NOMO-1 (cell line): Measurements from ENCODE around the gene RRAGD.
"Not testable (repeated sequence)": the region's sequence is repeated elsewhere in the genome, so short reads cannot be mapped to it uniquely, and the experiment has no call there.

ENCODE experiments used
- DNase-seq, 2 experiments: peaks; one replicate each; lab custom pipeline; 2025; ENCODE audit not compliant: unreplicated experiment in 2 of 2; lab: John Stamatoyannopoulos, UW

Gene RRAGD

GRCh38 chr6:89411145-89412070 lies 665 bp downstream of the RRAGD start:
- peak; percentile 20 to 50 for DNase-seq

- peak in 1 of 2 experiments; percentile 39 for DNase-seq
Measured at GRCh38 chr6:89410788-89411144, 1.3 kb downstream of the RRAGD start.

- no peak for DNase-seq
Measured at GRCh38 chr6:89410231-89410761, 1.8 kb downstream of the RRAGD start.

GRCh38 chr6:89409461-89410035 lies 2.5 kb downstream of the RRAGD start:
- DNase-seq: no peak

- DNase-seq: peak; percentile 34 to 39
Measured at GRCh38 chr6:89406141-89406540, 5.9 kb downstream of the RRAGD start.

- no peak for DNase-seq
Measured at GRCh38 chr6:89404512-89404911, 7.6 kb downstream of the RRAGD start.

GRCh38 chr6:89402776-89403175 lies 9.3 kb downstream of the RRAGD start:
- DNase-seq: no peak

- DNase-seq: no peak
Measured at GRCh38 chr6:89400912-89401399, 11.1 kb downstream of the RRAGD start.

GRCh38 chr6:89400050-89400449 lies 12.0 kb downstream of the RRAGD start:
- no peak for DNase-seq

- no peak for DNase-seq
Measured at GRCh38 chr6:89398762-89399525, 13.1 kb downstream of the RRAGD start.

GRCh38 chr6:89397884-89398283 lies 14.2 kb downstream of the RRAGD start:
- not testable (repeated sequence) for DNase-seq

- no peak for DNase-seq
Measured at GRCh38 chr6:89393659-89394058, 18.4 kb downstream of the RRAGD start.

- DNase-seq: no peak
Measured at GRCh38 chr6:89392823-89393222, 19.2 kb downstream of the RRAGD start.

GRCh38 chr6:89388846-89389245 lies 23.2 kb downstream of the RRAGD start:
- DNase-seq: no peak

GRCh38 chr6:89387516-89388201 lies 24.4 kb downstream of the RRAGD start:
- peak; percentile 52 to 81 for DNase-seq

GRCh38 chr6:89386917-89387491 lies 25.1 kb downstream of the RRAGD start:
- DNase-seq: no peak

- DNase-seq: no peak
Measured at GRCh38 chr6:89385846-89386245, 26.2 kb downstream of the RRAGD start.

- DNase-seq: no peak
Measured at GRCh38 chr6:89385156-89385667, 26.9 kb downstream of the RRAGD start.

- no peak for DNase-seq
Measured at GRCh38 chr6:89381031-89381430, 31.0 kb downstream of the RRAGD start.

- DNase-seq: peak; percentile 49 to 97
Measured at GRCh38 chr6:89379281-89379680, 32.8 kb downstream of the RRAGD start.
